Measurements from ENCODE around the gene GK2.

Gene GK2

DNA sequence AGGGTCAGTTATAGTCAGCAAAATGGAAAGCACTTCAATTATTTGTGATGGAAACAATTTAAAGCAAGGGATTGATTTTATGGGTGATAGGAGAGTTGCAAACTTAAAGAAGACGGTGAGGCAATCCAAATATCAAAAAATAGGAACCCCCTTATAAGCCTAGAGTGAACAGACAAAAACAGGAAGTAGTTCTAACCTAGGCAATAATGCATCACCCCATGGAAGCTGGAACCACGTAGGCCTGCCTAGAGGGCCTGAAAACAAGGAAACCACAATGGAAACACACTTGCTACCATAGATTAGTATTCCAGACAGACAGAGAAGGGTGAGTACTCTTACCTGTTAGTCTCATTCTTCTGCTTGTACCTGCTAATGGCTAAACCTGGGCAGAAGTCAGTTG, 13.5 kb upstream of the GK2 start:
- Histone ChIP-seq H3K4me3 (ENCODE audit: low read depth in 1 of 2, low read length in 2 of 2) (no peak overlapping the region), H3K36me3 (ENCODE audit: control insufficient read depth in 1 of 2, insufficient read depth in 2 of 2, low read length in 2 of 2) (no peaks in the 10 kb centered on the region), H3K27me3 (ENCODE audit: low read depth, low read length) (no peaks in the 10 kb centered on the region), H3K4me1 (ENCODE audit: control insufficient read depth in 1 of 2, insufficient read depth in 2 of 2, low read length in 2 of 2) (no peaks in the 10 kb centered on the region), H3K27ac (ENCODE audit: low read length) (no peak overlapping the region), H3K9me3 (ENCODE audit: control insufficient read depth in 1 of 2, low read length in 2 of 2) (no peaks in the 10 kb centered on the region)

DNA sequence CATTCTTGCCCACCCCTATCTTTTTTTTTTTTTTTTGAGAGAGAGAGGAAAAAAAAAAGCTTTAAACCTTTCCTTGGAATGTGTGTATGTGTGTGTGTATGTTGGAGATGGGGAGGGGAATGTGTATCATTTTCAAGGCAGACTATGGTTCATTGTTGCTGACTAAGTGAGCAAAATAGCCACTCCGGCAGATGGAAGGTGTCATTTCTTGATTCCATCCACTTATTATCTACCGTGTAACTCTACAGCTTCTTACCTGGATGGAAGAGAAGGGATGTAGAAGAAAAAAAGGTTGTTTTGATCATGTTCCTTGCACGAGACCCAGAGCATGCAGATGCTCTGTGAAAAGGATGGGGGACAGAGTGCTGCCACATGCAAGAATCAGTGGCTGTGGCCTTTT, 5.9 kb upstream of the GK2 start:
- Histone ChIP-seq H3K4me1 (ENCODE audit: control insufficient read depth in 1 of 2, insufficient read depth in 2 of 2, low read length in 2 of 2) (no peaks in the 10 kb centered on the region), H3K4me3 (ENCODE audit: low read depth in 1 of 2, low read length in 2 of 2) (no peak overlapping the region), H3K27ac (ENCODE audit: low read length) (no peak overlapping the region), H3K9me3 (ENCODE audit: control insufficient read depth in 1 of 2, low read length in 2 of 2) (no peaks in the 10 kb centered on the region), H3K27me3 (ENCODE audit: low read depth, low read length) (no peaks in the 10 kb centered on the region), H3K36me3 (ENCODE audit: control insufficient read depth in 1 of 2, insufficient read depth in 2 of 2, low read length in 2 of 2) (no peaks in the 10 kb centered on the region)

DNA sequence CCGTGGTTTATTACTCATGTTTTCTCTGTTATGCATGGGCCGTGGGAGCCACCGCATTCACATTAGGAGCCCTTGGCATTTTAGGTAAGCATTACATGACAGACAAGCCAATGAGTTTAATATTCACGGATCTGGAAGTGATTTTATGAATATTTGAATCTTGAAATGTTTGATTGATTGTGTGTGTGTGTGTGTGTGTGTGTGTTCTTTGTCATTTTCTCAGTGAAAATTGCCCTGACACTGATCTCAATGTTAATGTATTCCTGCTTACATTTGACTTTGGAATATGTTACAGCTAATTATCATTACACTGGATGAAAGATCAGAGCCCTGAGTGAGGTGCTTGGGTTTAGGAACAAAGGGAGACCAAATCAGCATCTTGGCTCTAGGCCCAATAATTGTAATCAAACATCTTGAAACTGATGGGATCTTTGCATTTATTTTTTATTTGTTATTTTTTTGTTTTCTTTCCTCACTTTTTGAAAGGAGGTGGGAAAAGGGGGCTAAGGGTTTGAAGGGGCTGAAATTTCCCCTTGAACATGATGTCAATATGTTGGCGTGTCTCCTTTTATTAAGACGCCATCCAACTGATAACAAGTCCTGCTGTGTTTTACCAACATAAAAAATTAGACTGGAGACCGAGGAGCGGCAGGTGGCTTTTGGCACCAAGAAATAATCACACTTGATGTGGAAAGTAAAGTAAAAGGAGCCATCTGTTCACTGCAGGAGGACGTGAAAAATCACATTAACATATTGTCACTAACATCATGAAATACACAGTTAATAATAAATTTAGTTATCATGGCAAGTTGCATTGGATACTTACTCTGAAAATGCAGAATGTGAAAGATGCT, 5.2 kb upstream of the GK2 start:
- no peaks in the 10 kb centered on the region for H3K36me3 ChIP-seq (ENCODE audit: control insufficient read depth in 1 of 2, insufficient read depth in 2 of 2, low read length in 2 of 2)
- H3K4me3 ChIP-seq (ENCODE audit: low read depth in 1 of 2, low read length in 2 of 2) = no peak overlapping the region
- no peaks in the 10 kb centered on the region for H3K9me3 ChIP-seq (ENCODE audit: control insufficient read depth in 1 of 2, low read length in 2 of 2)
- H3K27me3 ChIP-seq (ENCODE audit: low read depth, low read length) = no peaks in the 10 kb centered on the region
- no peaks in the 10 kb centered on the region for H3K4me1 ChIP-seq (ENCODE audit: control insufficient read depth in 1 of 2, insufficient read depth in 2 of 2, low read length in 2 of 2)
- H3K27ac ChIP-seq (ENCODE audit: low read length) = no peak overlapping the region

DNA sequence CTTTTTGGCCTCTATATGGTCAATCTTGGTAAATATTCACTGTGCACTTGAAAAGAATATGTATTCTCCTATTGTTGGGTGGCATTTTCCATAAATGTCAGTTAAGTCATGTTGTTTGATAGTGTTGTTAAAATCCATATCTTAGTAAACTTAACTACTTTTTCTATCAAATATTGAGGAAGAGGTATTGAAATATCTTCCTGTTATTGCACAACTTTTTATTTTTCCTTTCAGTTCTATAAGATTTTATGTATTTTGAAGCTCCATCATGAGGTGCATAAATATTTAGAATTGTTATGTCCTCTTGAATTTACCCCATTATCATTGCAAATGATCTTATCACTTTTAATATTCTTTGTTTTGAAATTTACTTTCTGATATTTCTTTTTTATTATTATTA, 3.4 kb downstream of the GK2 start:
- H3K4me3 ChIP-seq (ENCODE audit: low read depth in 1 of 2, low read length in 2 of 2) = no peak overlapping the region
- H3K36me3 ChIP-seq (ENCODE audit: control insufficient read depth in 1 of 2, insufficient read depth in 2 of 2, low read length in 2 of 2) = no peaks in the 10 kb centered on the region
- H3K27ac ChIP-seq (ENCODE audit: low read length) = no peak overlapping the region
- H3K9me3 ChIP-seq (ENCODE audit: control insufficient read depth in 1 of 2, low read length in 2 of 2) = no peaks in the 10 kb centered on the region
- H3K4me1 ChIP-seq (ENCODE audit: control insufficient read depth in 1 of 2, insufficient read depth in 2 of 2, low read length in 2 of 2) = no peaks in the 10 kb centered on the region
- no peaks in the 10 kb centered on the region for H3K27me3 ChIP-seq (ENCODE audit: low read depth, low read length)

DNA sequence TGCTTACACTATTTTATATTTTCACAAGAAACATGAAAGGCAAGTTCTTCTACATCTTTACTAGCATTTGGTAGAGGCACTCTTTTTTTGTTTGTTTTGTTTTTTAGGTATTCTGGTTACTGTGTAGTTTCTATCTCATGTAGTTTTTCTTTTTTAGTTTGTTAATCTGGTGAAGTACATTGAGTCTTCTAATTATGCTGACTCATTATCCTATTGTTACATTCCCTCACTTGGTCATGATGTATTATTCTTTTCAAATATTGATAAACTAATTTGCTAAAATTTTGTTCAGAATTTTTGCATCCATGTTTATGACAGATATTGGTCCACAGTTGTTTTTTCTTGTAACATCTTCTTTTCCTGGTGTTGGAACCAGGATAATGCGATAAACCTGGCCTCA, 4.7 kb downstream of the GK2 start:
- H3K9me3 ChIP-seq (ENCODE audit: control insufficient read depth in 1 of 2, low read length in 2 of 2) = no peaks in the 10 kb centered on the region
- H3K36me3 ChIP-seq (ENCODE audit: control insufficient read depth in 1 of 2, insufficient read depth in 2 of 2, low read length in 2 of 2) = no peaks in the 10 kb centered on the region
- no peak overlapping the region for H3K4me3 ChIP-seq (ENCODE audit: low read depth in 1 of 2, low read length in 2 of 2)
- no peak overlapping the region for H3K27ac ChIP-seq (ENCODE audit: low read length)
- no peaks in the 10 kb centered on the region for H3K4me1 ChIP-seq (ENCODE audit: control insufficient read depth in 1 of 2, insufficient read depth in 2 of 2, low read length in 2 of 2)
- no peaks in the 10 kb centered on the region for H3K27me3 ChIP-seq (ENCODE audit: low read depth, low read length)

DNA sequence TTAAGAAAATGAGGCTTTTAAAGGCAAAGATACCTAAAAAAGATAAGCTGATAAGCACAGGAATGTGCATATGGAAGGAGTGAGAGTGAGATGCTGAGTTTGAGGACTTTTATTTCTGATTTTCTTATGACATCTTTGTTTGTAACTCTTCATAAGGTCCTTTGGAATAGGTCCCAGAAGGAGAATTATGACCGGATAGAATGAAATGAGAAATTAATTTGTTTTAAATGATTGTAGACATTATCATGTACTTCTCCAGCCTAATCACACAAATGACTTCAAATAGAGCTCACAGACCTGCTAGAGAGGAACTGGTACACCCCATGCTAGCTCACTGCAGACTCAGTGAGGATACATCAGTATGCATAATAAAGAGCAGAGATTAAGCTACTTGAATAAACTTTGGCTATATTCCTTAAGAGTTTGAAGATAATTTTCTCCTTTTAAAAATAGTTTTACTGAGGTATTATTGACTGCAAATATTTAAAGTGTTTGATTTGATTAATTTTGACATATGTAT, 5.6 kb downstream of the GK2 start:
- no peaks in the 10 kb centered on the region for H3K4me1 ChIP-seq (ENCODE audit: control insufficient read depth in 1 of 2, insufficient read depth in 2 of 2, low read length in 2 of 2)
- H3K4me3 ChIP-seq (ENCODE audit: low read depth in 1 of 2, low read length in 2 of 2) = no peak overlapping the region
- H3K36me3 ChIP-seq (ENCODE audit: control insufficient read depth in 1 of 2, insufficient read depth in 2 of 2, low read length in 2 of 2) = no peaks in the 10 kb centered on the region
- no peaks in the 10 kb centered on the region for H3K27me3 ChIP-seq (ENCODE audit: low read depth, low read length)
- H3K27ac ChIP-seq (ENCODE audit: low read length) = no peak overlapping the region
- no peaks in the 10 kb centered on the region for H3K9me3 ChIP-seq (ENCODE audit: control insufficient read depth in 1 of 2, low read length in 2 of 2)

DNA sequence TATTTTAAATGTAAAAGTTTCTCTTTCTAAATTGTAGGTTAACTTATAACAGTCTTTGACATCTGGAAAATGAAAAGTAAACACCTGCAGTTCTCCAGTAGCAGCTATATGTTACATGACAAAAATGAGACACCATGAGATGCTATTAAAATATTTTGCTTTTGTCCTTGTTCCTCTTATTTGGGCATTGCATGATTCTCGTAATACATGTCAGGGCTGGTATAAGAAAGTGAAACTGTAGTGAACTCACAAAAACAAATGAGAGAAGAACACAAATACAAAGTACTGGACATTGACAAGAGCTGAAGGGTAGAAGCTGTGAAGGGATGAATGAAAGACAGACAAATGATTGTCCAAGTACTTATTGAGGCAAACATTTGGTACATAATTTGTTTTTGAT, 9.0 kb downstream of the GK2 start:
- Histone ChIP-seq H3K9me3 (ENCODE audit: control insufficient read depth in 1 of 2, low read length in 2 of 2) (no peaks in the 10 kb centered on the region), H3K36me3 (ENCODE audit: control insufficient read depth in 1 of 2, insufficient read depth in 2 of 2, low read length in 2 of 2) (no peaks in the 10 kb centered on the region), H3K4me3 (ENCODE audit: low read depth in 1 of 2, low read length in 2 of 2) (no peak overlapping the region), H3K27me3 (ENCODE audit: low read depth, low read length) (no peaks in the 10 kb centered on the region), H3K4me1 (ENCODE audit: control insufficient read depth in 1 of 2, insufficient read depth in 2 of 2, low read length in 2 of 2) (no peaks in the 10 kb centered on the region), H3K27ac (ENCODE audit: low read length) (no peak overlapping the region)

DNA sequence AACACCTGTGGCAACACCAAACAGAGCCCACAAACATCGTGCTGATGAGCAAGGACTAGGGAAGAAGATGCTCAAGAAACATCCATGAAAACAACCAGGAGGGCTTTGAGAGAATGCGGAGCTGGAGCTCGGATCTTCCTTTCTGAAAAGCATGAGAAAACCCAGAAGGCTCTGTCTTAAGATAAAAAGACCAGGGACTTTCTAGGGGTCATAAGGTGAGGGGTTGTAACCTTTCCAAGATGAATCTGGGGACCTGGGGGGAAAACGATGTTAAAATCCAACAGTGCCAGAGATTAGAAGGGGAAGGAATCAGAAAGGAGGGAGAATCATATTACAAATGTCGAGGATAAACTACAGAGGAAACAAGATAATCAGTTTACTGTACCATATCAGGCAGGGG, 10.1 kb downstream of the GK2 start:
- Histone ChIP-seq H3K27me3 (ENCODE audit: low read depth, low read length) (no peaks in the 10 kb centered on the region), H3K27ac (ENCODE audit: low read length) (no peak overlapping the region), H3K9me3 (ENCODE audit: control insufficient read depth in 1 of 2, low read length in 2 of 2) (no peaks in the 10 kb centered on the region)

DNA sequence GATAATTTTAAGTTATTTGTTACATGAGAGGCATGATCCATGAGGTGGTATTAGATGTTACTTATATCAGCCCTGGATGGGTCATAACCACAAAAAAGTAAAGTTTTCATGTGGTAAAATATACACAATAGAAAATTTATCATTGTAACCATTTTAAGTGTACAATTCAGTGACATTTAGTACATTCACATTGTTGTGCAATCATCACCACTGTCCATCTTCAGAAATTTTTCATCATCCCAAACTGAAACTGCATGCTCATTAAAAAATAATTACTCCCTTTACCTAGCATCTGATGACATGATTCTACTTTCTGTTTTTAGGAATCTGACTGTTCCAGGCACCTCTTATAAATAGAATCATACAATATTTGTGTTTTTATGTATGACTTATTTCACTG, 11.2 kb downstream of the GK2 start:
- H3K4me3 ChIP-seq (ENCODE audit: low read depth in 1 of 2, low read length in 2 of 2) = no peak overlapping the region
- H3K27me3 ChIP-seq (ENCODE audit: low read depth, low read length) = no peaks in the 10 kb centered on the region

More for the DNA sequence above, 10.1 kb downstream of the GK2 start:
- H3K36me3 ChIP-seq (ENCODE audit: control insufficient read depth in 1 of 2, insufficient read depth in 2 of 2, low read length in 2 of 2) = no peaks in the 10 kb centered on the region
- H3K4me3 ChIP-seq (ENCODE audit: low read depth in 1 of 2, low read length in 2 of 2) = no peak overlapping the region
- H3K4me1 ChIP-seq (ENCODE audit: control insufficient read depth in 1 of 2, insufficient read depth in 2 of 2, low read length in 2 of 2) = no peaks in the 10 kb centered on the region

DNA sequence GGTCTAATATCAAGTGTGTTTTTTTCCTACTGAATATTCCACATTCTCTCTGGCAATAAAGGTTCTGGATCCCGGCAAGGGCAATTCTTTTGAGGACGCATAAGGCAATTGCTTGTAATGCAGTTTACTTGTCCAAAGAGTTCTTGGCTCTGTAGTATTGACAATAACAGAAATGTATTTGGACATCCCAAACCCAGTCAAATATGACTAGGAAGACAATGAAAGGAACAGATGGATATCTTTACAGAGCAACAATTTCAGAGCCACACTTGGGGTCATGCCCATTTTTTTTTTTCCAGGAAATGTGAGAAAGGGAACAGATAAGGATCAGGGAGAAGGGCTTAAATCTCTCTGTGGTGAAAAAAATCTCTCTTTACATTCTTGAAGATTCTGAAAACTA, 12.2 kb downstream of the GK2 start:
- no peaks in the 10 kb centered on the region for H3K27me3 ChIP-seq (ENCODE audit: low read depth, low read length)
- H3K4me1 ChIP-seq (ENCODE audit: control insufficient read depth in 1 of 2, insufficient read depth in 2 of 2, low read length in 2 of 2) = no peaks in the 10 kb centered on the region
- H3K36me3 ChIP-seq (ENCODE audit: control insufficient read depth in 1 of 2, insufficient read depth in 2 of 2, low read length in 2 of 2) = no peaks in the 10 kb centered on the region
- no peaks in the 10 kb centered on the region for H3K9me3 ChIP-seq (ENCODE audit: control insufficient read depth in 1 of 2, low read length in 2 of 2)
- H3K4me3 ChIP-seq (ENCODE audit: low read depth in 1 of 2, low read length in 2 of 2) = no peak overlapping the region
- H3K27ac ChIP-seq (ENCODE audit: low read length) = no peak overlapping the region

More for the DNA sequence above, 11.2 kb downstream of the GK2 start:
- H3K4me1 ChIP-seq (ENCODE audit: control insufficient read depth in 1 of 2, insufficient read depth in 2 of 2, low read length in 2 of 2) = no peaks in the 10 kb centered on the region
- H3K27ac ChIP-seq (ENCODE audit: low read length) = no peak overlapping the region
- no peaks in the 10 kb centered on the region for H3K9me3 ChIP-seq (ENCODE audit: control insufficient read depth in 1 of 2, low read length in 2 of 2)
- no peaks in the 10 kb centered on the region for H3K36me3 ChIP-seq (ENCODE audit: control insufficient read depth in 1 of 2, insufficient read depth in 2 of 2, low read length in 2 of 2)

DNA sequence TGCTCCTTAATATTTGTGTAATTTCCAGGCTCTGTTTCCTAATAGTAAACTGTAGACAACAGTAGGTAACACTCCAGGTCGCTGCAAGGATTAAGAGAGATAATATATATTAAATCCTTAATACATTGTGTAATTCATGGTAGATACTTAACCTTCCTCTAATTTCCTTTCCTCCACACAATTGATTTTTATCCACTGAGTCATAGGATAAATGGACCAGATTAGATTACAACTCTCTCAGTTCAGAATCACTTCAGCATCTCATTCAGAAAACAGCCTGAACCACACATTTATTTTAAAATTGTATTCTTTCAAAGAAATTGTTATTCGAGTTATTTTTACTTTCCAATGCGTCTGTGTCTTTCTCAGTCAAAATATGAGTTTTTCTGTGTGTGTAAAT, 17.1 kb downstream of the GK2 start:
- H3K4me3 ChIP-seq (ENCODE audit: low read depth in 1 of 2, low read length in 2 of 2) = no peak overlapping the region
- no peaks in the 10 kb centered on the region for H3K36me3 ChIP-seq (ENCODE audit: control insufficient read depth in 1 of 2, insufficient read depth in 2 of 2, low read length in 2 of 2)
- H3K27ac ChIP-seq (ENCODE audit: low read length) = no peak overlapping the region
- no peaks in the 10 kb centered on the region for H3K9me3 ChIP-seq (ENCODE audit: control insufficient read depth in 1 of 2, low read length in 2 of 2)
- no peaks in the 10 kb centered on the region for H3K27me3 ChIP-seq (ENCODE audit: low read depth, low read length)
- H3K4me1 ChIP-seq (ENCODE audit: control insufficient read depth in 1 of 2, insufficient read depth in 2 of 2, low read length in 2 of 2) = peaks cover 0 to 3% of the 10 kb centered on the region in 2 donors

DNA sequence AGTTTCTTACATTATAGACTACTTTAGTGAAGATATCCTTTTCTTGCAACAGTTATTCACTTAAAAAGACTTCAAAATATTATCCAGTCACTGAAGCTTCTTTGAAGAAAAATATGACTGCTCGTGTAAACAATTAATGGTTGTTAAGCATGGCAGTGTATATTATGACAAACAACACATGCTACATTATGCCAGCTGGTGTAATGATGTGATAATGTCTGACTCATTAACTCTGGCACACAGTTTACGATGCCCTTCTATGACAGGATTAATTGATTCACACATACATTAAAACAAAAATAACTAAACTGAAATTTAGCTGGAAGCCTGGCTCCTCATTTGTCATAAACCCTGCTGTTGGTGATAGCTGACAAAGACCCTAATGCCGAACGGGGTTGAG, 22.4 kb downstream of the GK2 start:
- Histone ChIP-seq H3K4me1 (ENCODE audit: control insufficient read depth in 1 of 2, insufficient read depth in 2 of 2, low read length in 2 of 2) (peaks cover 0 to 3% of the 10 kb centered on the region in 2 donors), H3K36me3 (ENCODE audit: control insufficient read depth in 1 of 2, insufficient read depth in 2 of 2, low read length in 2 of 2) (no peaks in the 10 kb centered on the region), H3K27ac (ENCODE audit: low read length) (no peak overlapping the region), H3K4me3 (ENCODE audit: low read depth in 1 of 2, low read length in 2 of 2) (no peak overlapping the region), H3K9me3 (ENCODE audit: control insufficient read depth in 1 of 2, low read length in 2 of 2) (no peaks in the 10 kb centered on the region), H3K27me3 (ENCODE audit: low read depth, low read length) (no peaks in the 10 kb centered on the region)
